Measurements from ENCODE around the gene GPC1. TPM values are rescaled to one million over a fixed set of nuclear protein-coding genes. Genes with fewer than 3 reads are reported as not detected.
A peak's percentile ranks its signal among the peaks of the same experiment; 100 is the strongest.
"Not testable (repeated sequence)": the region's sequence is repeated elsewhere in the genome, so short reads cannot be mapped to it uniquely, and the experiment has no call there.

GPC1 gene, protein sequence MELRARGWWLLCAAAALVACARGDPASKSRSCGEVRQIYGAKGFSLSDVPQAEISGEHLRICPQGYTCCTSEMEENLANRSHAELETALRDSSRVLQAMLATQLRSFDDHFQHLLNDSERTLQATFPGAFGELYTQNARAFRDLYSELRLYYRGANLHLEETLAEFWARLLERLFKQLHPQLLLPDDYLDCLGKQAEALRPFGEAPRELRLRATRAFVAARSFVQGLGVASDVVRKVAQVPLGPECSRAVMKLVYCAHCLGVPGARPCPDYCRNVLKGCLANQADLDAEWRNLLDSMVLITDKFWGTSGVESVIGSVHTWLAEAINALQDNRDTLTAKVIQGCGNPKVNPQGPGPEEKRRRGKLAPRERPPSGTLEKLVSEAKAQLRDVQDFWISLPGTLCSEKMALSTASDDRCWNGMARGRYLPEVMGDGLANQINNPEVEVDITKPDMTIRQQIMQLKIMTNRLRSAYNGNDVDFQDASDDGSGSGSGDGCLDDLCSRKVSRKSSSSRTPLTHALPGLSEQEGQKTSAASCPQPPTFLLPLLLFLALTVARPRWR
- polyA plus RNA-seq (2013): 1.2 TPM

- Histone ChIP-seq H3K4me3 (ENCODE audit: control insufficient read depth in 1 of 7, extremely low read depth in 1 of 7, insufficient read depth in 4 of 7, low read depth in 2 of 7, low read length in 6 of 7) (peak within 1 kb of the TSS; percentile 25 to 72 (median 51)), H3K36me3 (ENCODE audit: control insufficient read depth in 4 of 4, insufficient read depth in 4 of 4, low read length in 3 of 4) (no peaks in the 10 kb centered on the region), H3K27me3 (replicated peaks in 2 of 5; ENCODE audit: control insufficient read depth in 4 of 5, insufficient read depth in 5 of 5, low read length in 4 of 5) (peaks cover 0 to 64% (median 32%) of the 10 kb centered on the region in 5 experiments), H3K4me1 (ENCODE audit: control extremely low read depth in 1 of 4, control insufficient read depth in 4 of 4, insufficient read depth in 4 of 4, low read length in 3 of 4) (peaks cover 0 to 24% (median 13%) of the 10 kb centered on the region in 4 experiments), H3K27ac (ENCODE audit: insufficient read depth in 1 of 2, low read depth in 1 of 2, low read length in 2 of 2, poor library complexity in 1 of 2, severe bottlenecking in 2 of 2) (no peak within 1 kb of the TSS), H3K9me3 (ENCODE audit: control extremely low read depth in 1 of 5, control insufficient read depth in 4 of 5, insufficient read depth in 2 of 5, low read depth in 1 of 5, low read length in 4 of 5) (no peaks in the 10 kb centered on the region)
- 0% methylated on average over 52 of the region's 77 CpGs for WGBS (ENCODE audit: insufficient coverage)
- DNase-seq: peak in 2 of 3 donors; percentile 45 to 46
- ChIA-PET POLR2A (no interaction called here), CTCF (interaction anchor here (0.9 to 1.5 kb wide), 4 partner anchors 12 to 285 kb away, joined by 3 to 7 read pairs (median 4); no protein-coding TSS in a partner anchor)
Measured at GRCh38 chr2:240435457-240435947, at the start of gene GPC1. TSS of gene GPC1 (plus strand) at chr2:240435663. CDS start at chr2:240435919, 256 bp downstream.

DNA sequence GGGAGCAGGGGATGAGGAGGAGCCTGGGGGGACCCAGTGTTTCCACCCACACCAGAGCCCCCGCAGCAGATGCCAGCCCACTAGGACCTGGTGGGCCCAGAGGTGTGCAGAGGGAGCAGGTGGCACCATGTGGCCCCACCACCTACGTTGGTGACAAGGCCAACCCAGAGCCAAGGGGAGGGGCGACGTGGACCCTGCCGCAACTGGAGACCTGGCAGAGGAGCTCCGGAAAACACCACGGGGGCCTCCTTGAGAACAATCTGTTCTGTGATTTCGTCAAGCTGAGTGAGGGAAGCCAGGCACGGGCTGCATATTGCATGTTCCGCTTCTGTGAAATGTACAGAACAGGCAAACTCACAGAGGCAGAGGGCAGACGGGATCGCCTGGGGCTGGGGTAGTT is 49.1 kb upstream of the GPC1 start:
- ChIA-PET CTCF (no interaction called here), POLR2A (no interaction called here)
- 98% methylated on average over 11 of the region's 12 CpGs for WGBS (ENCODE audit: insufficient coverage)
- Histone ChIP-seq H3K9me3 (ENCODE audit: control extremely low read depth in 1 of 5, control insufficient read depth in 4 of 5, insufficient read depth in 2 of 5, low read depth in 1 of 5, low read length in 4 of 5) (no peaks in the 10 kb centered on the region), H3K27ac (ENCODE audit: insufficient read depth in 1 of 2, low read depth in 1 of 2, low read length in 2 of 2, poor library complexity in 1 of 2, severe bottlenecking in 2 of 2) (no peak overlapping the region), H3K36me3 (ENCODE audit: control insufficient read depth in 4 of 4, insufficient read depth in 4 of 4, low read length in 3 of 4) (no peaks in the 10 kb centered on the region), H3K27me3 (replicated peaks in 2 of 5; ENCODE audit: control insufficient read depth in 4 of 5, insufficient read depth in 5 of 5, low read length in 4 of 5) (peaks cover 0 to 2% (median 0%) of the 10 kb centered on the region in 5 experiments), H3K4me1 (ENCODE audit: control extremely low read depth in 1 of 4, control insufficient read depth in 4 of 4, insufficient read depth in 4 of 4, low read length in 3 of 4) (peaks cover 0 to 13% (median 5%) of the 10 kb centered on the region in 4 experiments), H3K4me3 (ENCODE audit: control insufficient read depth in 1 of 7, extremely low read depth in 1 of 7, insufficient read depth in 4 of 7, low read depth in 2 of 7, low read length in 6 of 7) (no peak overlapping the region)
- no peak for DNase-seq

GRCh38 chr2:240386743-240387142 is 48.7 kb upstream of the GPC1 start:
- DNase-seq; H3K27ac ChIP-seq (ENCODE audit: insufficient read depth in 1 of 2, low read depth in 1 of 2, low read length in 2 of 2, poor library complexity in 1 of 2, severe bottlenecking in 2 of 2); CTCF ChIA-PET; H3K9me3 ChIP-seq (ENCODE audit: control extremely low read depth in 1 of 5, control insufficient read depth in 4 of 5, insufficient read depth in 2 of 5, low read depth in 1 of 5, low read length in 4 of 5); H3K27me3 ChIP-seq (replicated peaks in 2 of 5; ENCODE audit: control insufficient read depth in 4 of 5, insufficient read depth in 5 of 5, low read length in 4 of 5); H3K36me3 ChIP-seq (ENCODE audit: control insufficient read depth in 4 of 4, insufficient read depth in 4 of 4, low read length in 3 of 4); H3K4me3 ChIP-seq (ENCODE audit: control insufficient read depth in 1 of 7, extremely low read depth in 1 of 7, insufficient read depth in 4 of 7, low read depth in 2 of 7, low read length in 6 of 7); POLR2A ChIA-PET: not testable (repeated sequence)
- peaks cover 0 to 13% (median 5%) of the 10 kb centered on the region in 4 experiments for H3K4me1 ChIP-seq (ENCODE audit: control extremely low read depth in 1 of 4, control insufficient read depth in 4 of 4, insufficient read depth in 4 of 4, low read length in 3 of 4)
- WGBS (ENCODE audit: insufficient coverage): 82% methylated on average over 2 of the region's 4 CpGs

DNA sequence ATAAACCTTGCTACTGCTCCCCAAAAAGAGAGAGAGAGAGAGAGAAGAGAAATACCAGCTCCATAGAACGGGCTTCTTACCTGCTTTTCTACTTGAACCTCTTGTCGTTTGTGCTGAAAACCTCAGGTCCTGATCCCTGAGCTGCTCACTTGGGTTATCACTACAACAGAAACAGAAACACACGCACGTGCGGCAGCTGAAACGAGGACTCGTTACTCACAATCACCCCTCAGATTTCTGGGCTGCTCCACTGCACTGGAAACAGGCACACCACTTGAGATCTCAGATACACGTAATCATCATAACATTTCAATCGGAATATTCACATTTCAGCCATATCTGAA is 48.2 kb upstream of the GPC1 start:
- POLR2A ChIA-PET: no interaction called here
- H3K36me3 ChIP-seq (ENCODE audit: control insufficient read depth in 4 of 4, insufficient read depth in 4 of 4, low read length in 3 of 4): no peaks in the 10 kb centered on the region
- H3K9me3 ChIP-seq (ENCODE audit: control extremely low read depth in 1 of 5, control insufficient read depth in 4 of 5, insufficient read depth in 2 of 5, low read depth in 1 of 5, low read length in 4 of 5): no peaks in the 10 kb centered on the region
- no peak for DNase-seq
- WGBS (ENCODE audit: insufficient coverage): 92% methylated on average over 9 of the region's 9 CpGs
- H3K27me3 ChIP-seq (replicated peaks in 2 of 5; ENCODE audit: control insufficient read depth in 4 of 5, insufficient read depth in 5 of 5, low read length in 4 of 5): peaks cover 0 to 2% (median 0%) of the 10 kb centered on the region in 5 experiments
- CTCF ChIA-PET: no interaction called here
- no peak overlapping the region for H3K4me3 ChIP-seq (ENCODE audit: control insufficient read depth in 1 of 7, extremely low read depth in 1 of 7, insufficient read depth in 4 of 7, low read depth in 2 of 7, low read length in 6 of 7)
- H3K4me1 ChIP-seq (ENCODE audit: control extremely low read depth in 1 of 4, control insufficient read depth in 4 of 4, insufficient read depth in 4 of 4, low read length in 3 of 4): peaks cover 0 to 16% (median 6%) of the 10 kb centered on the region in 4 experiments
- H3K27ac ChIP-seq (ENCODE audit: insufficient read depth in 1 of 2, low read depth in 1 of 2, low read length in 2 of 2, poor library complexity in 1 of 2, severe bottlenecking in 2 of 2): no peak overlapping the region

DNA sequence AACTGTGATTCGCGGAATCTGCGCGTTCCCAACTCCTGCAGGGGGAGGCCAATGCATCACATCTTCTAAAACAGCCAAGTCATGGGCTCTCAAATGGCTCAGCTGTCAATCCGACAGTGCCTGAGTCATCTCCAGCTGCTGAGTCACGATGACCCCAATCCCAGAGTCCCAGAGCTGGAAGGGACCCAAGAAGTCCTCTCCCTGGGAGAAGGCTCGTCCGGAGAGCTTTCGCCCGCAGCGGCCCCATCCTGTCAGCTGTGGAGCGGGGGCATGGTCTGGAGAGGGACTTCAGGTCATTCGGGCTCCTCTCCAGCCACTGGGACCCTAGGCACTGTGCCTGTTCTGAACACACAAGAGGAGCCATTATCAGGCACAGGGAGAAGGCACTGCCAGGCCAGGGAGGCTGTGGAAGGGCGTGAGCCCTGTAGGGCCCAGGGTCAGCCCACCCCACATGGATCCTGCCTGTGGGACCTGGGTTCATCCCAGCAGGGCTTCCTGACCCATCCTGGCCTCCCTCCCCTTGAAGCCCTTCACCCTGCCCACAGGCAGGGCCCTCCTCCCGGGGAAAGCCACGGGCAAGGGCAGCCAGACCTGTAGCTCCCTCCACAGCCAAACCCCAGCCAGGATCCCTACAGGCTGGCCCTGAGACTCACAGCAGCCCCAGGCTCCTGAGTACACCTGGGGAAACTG is 47.6 kb upstream of the GPC1 start:
- H3K9me3 ChIP-seq (ENCODE audit: control extremely low read depth in 1 of 5, control insufficient read depth in 4 of 5, insufficient read depth in 2 of 5, low read depth in 1 of 5, low read length in 4 of 5): no peaks in the 10 kb centered on the region
- no peak overlapping the region for H3K27ac ChIP-seq (ENCODE audit: insufficient read depth in 1 of 2, low read depth in 1 of 2, low read length in 2 of 2, poor library complexity in 1 of 2, severe bottlenecking in 2 of 2)
- ChIA-PET CTCF (interaction anchor here (0.9 kb wide), 1 partner anchor 24 kb away, joined by 4 read pairs; no protein-coding TSS in a partner anchor), POLR2A (no interaction called here)
- peak in 2 of 3 donors; percentile 15 to 24 for DNase-seq
- H3K27me3 ChIP-seq (replicated peaks in 2 of 5; ENCODE audit: control insufficient read depth in 4 of 5, insufficient read depth in 5 of 5, low read length in 4 of 5): peaks cover 0 to 2% (median 0%) of the 10 kb centered on the region in 5 experiments
- H3K4me1 ChIP-seq (ENCODE audit: control extremely low read depth in 1 of 4, control insufficient read depth in 4 of 4, insufficient read depth in 4 of 4, low read length in 3 of 4): peaks cover 0 to 21% (median 8%) of the 10 kb centered on the region in 4 experiments
- no peaks in the 10 kb centered on the region for H3K36me3 ChIP-seq (ENCODE audit: control insufficient read depth in 4 of 4, insufficient read depth in 4 of 4, low read length in 3 of 4)
- 91% methylated on average over 14 of the region's 16 CpGs for WGBS (ENCODE audit: insufficient coverage)
- H3K4me3 ChIP-seq (ENCODE audit: control insufficient read depth in 1 of 7, extremely low read depth in 1 of 7, insufficient read depth in 4 of 7, low read depth in 2 of 7, low read length in 6 of 7): no peak overlapping the region

GRCh38 chr2:240388471-240389301 is 46.8 kb upstream of the GPC1 start:
- Histone ChIP-seq H3K9me3 (ENCODE audit: control extremely low read depth in 1 of 5, control insufficient read depth in 4 of 5, insufficient read depth in 2 of 5, low read depth in 1 of 5, low read length in 4 of 5) (no peaks in the 10 kb centered on the region), H3K4me1 (ENCODE audit: control extremely low read depth in 1 of 4, control insufficient read depth in 4 of 4, insufficient read depth in 4 of 4, low read length in 3 of 4) (peaks cover 0 to 22% (median 9%) of the 10 kb centered on the region in 4 experiments), H3K36me3 (ENCODE audit: control insufficient read depth in 4 of 4, insufficient read depth in 4 of 4, low read length in 3 of 4) (no peaks in the 10 kb centered on the region), H3K27me3 (replicated peaks in 2 of 5; ENCODE audit: control insufficient read depth in 4 of 5, insufficient read depth in 5 of 5, low read length in 4 of 5) (no peaks in the 10 kb centered on the region), H3K27ac (ENCODE audit: insufficient read depth in 1 of 2, low read depth in 1 of 2, low read length in 2 of 2, poor library complexity in 1 of 2, severe bottlenecking in 2 of 2) (no peak overlapping the region), H3K4me3 (ENCODE audit: control insufficient read depth in 1 of 7, extremely low read depth in 1 of 7, insufficient read depth in 4 of 7, low read depth in 2 of 7, low read length in 6 of 7) (no peak overlapping the region)
- ChIA-PET POLR2A (interaction anchor here (0.6 kb wide), 1 partner anchor 1275 kb away, joined by 3 read pairs; no protein-coding TSS in a partner anchor), CTCF (interaction anchor here (0.9 kb wide), 1 partner anchor 24 kb away, joined by 4 read pairs; no protein-coding TSS in a partner anchor)
- no peak for DNase-seq
- WGBS (ENCODE audit: insufficient coverage): 95% methylated on average over 14 of the region's 21 CpGs

Measured in common myeloid progenitor, CD34-positive (primary cell).